A549 (cell line): ENCODE results near the gene SELL.

Experiments
- CTCF ChIP-seq: fragments of >200 bp; sonication (Bioruptor Twin); formaldehyde crosslinking; IDR thresholded peaks from 3 replicates; pipeline ENCODE4 v1.5.1; 2016
- ELK1 ChIP-seq: fragments of 150-350 bp; IDR thresholded peaks from 2 replicates; pipeline ENCODE4 v1.6.1; 2014; ENCODE audit warnings: low read depth, mild to moderate bottlenecking, low read length
- HDAC2 ChIP-seq: fragments of 200-600 bp; sonication (generic); IDR thresholded peaks from 2 replicates; pipeline ENCODE4 v1.6.1; 2016
- JUN ChIP-seq, 2 experiments: fragments of >200 bp; sonication (Bioruptor Twin); formaldehyde crosslinking; IDR thresholded peaks; 2 replicates in 1 of 2; 3 replicates in 1 of 2; pipeline ENCODE4 v1.6.1; 2016 to 2017
- KDM1A ChIP-seq: fragments of 200-600 bp; sonication (generic); IDR thresholded peaks from 2 replicates; pipeline ENCODE4 v1.6.1; 2016; ENCODE audit warnings: low read depth, mild to moderate bottlenecking
- KDM5A ChIP-seq: fragments of 200-600 bp; sonication (generic); IDR thresholded peaks from 2 replicates; pipeline ENCODE4 v1.6.1; 2016; ENCODE audit warnings: antibody characterized with exemption, mild to moderate bottlenecking
- MAX ChIP-seq: IDR thresholded peaks from 2 replicates; pipeline ENCODE4 v1.6.1; 2012
- MYC ChIP-seq: IDR thresholded peaks from 2 replicates; pipeline ENCODE4 v1.6.1; 2012; ENCODE audit warnings: mild to moderate bottlenecking, inconsistent platforms, low read length, improper control_type of control experiment, borderline replicate concordance
- POLR2A ChIP-seq: IDR thresholded peaks from 2 replicates; pipeline ENCODE4 v1.6.1; 2012; ENCODE audit warnings: mild to moderate bottlenecking, low read length
- RAD21 ChIP-seq, 2 experiments: fragments of >200 bp in 1 of 2; sonication (Bioruptor Twin) in 1 of 2; formaldehyde crosslinking in 1 of 2; IDR thresholded peaks in 1 of 2; conservative IDR thresholded peaks in 1 of 2; 2 replicates in 1 of 2; 3 replicates in 1 of 2; pipeline ENCODE4 v1.6.1; 2012 to 2018; ENCODE audit warnings: inconsistent platforms in 1 of 2
- RARB ChIP-seq: fragments of 250-450 bp; sonication (Bioruptor Pico); IDR thresholded peaks from 2 replicates; pipeline ENCODE4 v1.8.0; 2021; ENCODE audit warnings: mild to moderate bottlenecking, moderate library complexity
- REST ChIP-seq: fragments of 200-600 bp; sonication (generic); IDR thresholded peaks from 2 replicates; pipeline ENCODE4 v1.6.1; 2016; ENCODE audit warnings: antibody characterized with exemption, mild to moderate bottlenecking, moderate library complexity
- RFX5 ChIP-seq: fragments of 450-650 bp; IDR thresholded peaks from 2 replicates; pipeline ENCODE4 v1.7.1; 2014; ENCODE audit warnings: antibody characterized with exemption, mild to moderate bottlenecking, moderate library complexity
- ZNF302 ChIP-seq: fragments of 250-450 bp; sonication (Bioruptor Pico); IDR thresholded peaks from 2 replicates; pipeline ENCODE4 v1.9.0; 2021; ENCODE audit warnings: inconsistent platforms, mild to moderate bottlenecking, moderate library complexity

- TF ChIP-seq POLR2A, result no peak
- no peak for TF ChIP-seq ZNF302 (CRISPR knock-in tag)
- TF ChIP-seq RARB, result no peak
- TF ChIP-seq MYC, result no peak
- TF ChIP-seq KDM5A, result no peak
- no peak for TF ChIP-seq RFX5
- no peak for TF ChIP-seq REST
- TF ChIP-seq MAX, result no peak
- TF ChIP-seq HDAC2, result no peak
- TF ChIP-seq ELK1, result no peak
- no peak for TF ChIP-seq CTCF
- TF ChIP-seq JUN (IDR thresholded peaks at IDR 0.05), result no peak
- no peak for TF ChIP-seq RAD21 (conservative IDR thresholded peaks at IDR 0.05 in 1 of 2, IDR thresholded peaks at IDR 0.05 in 1 of 2)
- no peak for TF ChIP-seq KDM1A
Measured at GRCh38 chr1:169651035-169651434, 60.4 kb downstream of the SELL start.
